Adipose tissue (tissue), 3 donors: ENCODE results near the gene DDX52. TPM values are rescaled to one million over a fixed set of nuclear protein-coding genes. Genes with fewer than 3 reads are reported as not detected.

Source experiments
- H3K27ac ChIP-seq: one replicate; pipeline ENCODE4 v1.5.1; 2013; ENCODE audit warnings: low read depth, low read length
- WGBS, 3 donors: extraction: QIAGEN DNeasy Blood & Tissue Kit; methylation state at CpG; one replicate each; pipeline ENCODE4 v1.1.7; 2013; 5-methylcytosine and 5-hydroxymethylcytosine counted together
- polyA plus RNA-seq, 3 donors: library from polyadenylated mRNA; stranded (reverse); fragments of 200-250 nt; gene quantifications; one replicate each; pipeline ENCODE4 v1.2.3, GENCODE V29; 2013
- donor health status: healthy with polysubstance abuse.
- donor health status: Bipolar disorder and iron deficiency.
- donor health status: healthy.

The DDX52 gene
- polyA plus RNA-seq, 3 donors, result 4.6 to 7.9 (median 6.4) TPM

DNA sequence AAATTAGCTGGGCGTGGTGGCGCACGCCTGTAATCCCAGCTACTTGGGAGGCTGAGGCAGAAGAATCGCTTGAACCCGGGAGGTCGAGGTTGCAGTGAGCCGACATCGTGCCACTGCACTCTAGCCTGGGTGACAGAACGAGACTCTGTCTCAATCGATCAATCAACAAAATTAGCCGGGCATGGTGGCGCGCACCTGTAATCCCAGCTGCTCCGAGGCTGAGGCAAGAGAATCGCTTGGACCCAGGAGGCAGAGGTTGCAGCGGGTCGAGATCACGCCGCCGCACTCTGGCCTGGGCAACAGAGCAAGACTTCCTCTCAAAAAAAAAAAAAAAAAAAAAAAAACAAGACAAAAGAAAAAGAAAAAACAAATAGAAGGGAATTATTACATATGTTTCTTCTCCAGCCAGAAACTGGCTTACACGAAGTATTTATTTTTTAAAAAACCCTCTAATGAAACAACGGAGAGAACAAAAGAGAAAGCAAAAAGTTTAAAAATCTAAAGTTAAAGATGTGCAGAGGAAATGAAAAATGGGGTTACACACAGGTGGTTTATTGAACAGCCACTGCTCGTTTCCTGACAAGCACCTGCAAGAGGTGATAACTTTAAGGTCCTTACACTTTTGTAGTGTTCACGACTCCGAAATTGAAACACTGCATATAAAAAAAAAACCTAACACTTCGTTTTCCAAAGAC is 35.5 kb downstream of the DDX52 start:
- 63 to 73% (median 68%) methylated on average over 26 of the region's 26 CpGs for WGBS, 3 donors

GRCh38 chr17:37605813-37606505 is 37.3 kb downstream of the DDX52 start:
- WGBS, 3 donors, result 65 to 88% (median 66%) methylated on average over 7 of the region's 7 CpGs
- H3K27ac ChIP-seq, result no peak overlapping the region

More for the DNA sequence above, 35.5 kb downstream of the DDX52 start:
- no peak overlapping the region for H3K27ac ChIP-seq

- 73 to 81% (median 78%) methylated on average over 4 of the region's 4 CpGs for WGBS, 3 donors
- no peak overlapping the region for H3K27ac ChIP-seq
These were observed 38.2 kb downstream of the DDX52 start for GRCh38 chr17:37605081-37605480.

DNA sequence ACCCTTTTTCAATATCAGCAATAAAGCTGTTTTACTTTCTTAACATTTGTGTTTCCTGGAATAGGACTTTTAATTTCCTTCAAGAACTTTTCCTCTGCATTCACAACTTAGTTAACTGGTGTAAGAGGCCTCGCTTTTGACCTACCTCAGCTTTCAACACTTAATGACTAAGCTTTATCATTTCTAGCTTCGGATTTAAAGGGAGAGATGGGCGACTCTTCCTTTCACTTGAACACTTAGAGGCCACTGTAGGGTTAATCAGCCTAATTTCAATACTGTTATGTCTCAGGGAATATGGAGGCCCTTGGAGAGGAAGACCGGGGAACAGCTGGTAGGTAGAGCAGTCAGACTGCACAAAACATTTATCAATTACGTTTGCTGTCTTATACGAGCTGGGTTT is 38.7 kb downstream of the DDX52 start:
- 77 to 83% (median 83%) methylated on average over 6 of the region's 6 CpGs for WGBS, 3 donors
- H3K27ac ChIP-seq, result no peak overlapping the region

GRCh38 chr17:37598145-37598544 is 45.1 kb downstream of the DDX52 start:
- 91 to 96% (median 91%) methylated on average over 2 of the region's 2 CpGs for WGBS, 3 donors
- H3K27ac ChIP-seq, result no peak overlapping the region

DNA sequence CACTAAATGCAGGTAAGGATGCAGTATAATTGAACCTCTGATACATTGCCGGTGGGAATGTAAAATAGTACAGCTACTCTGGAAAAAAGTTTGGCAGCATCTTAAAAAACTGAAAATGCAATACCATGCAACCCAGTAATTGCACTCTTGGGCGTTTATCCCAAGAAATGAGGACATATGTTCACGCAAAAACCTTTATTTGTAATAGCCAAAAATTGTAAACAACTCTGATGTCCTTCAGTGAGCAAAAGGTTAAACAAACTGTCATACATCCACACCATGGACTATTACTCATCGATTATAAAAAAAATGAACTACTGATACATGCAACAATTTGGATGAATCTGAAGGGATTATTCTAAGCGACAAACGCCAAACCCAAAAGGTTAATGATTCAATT is 51.0 kb downstream of the DDX52 start:
- no peak overlapping the region for H3K27ac ChIP-seq
- WGBS, 3 donors, result 86 to 92% (median 89%) methylated on average over 6 of the region's 6 CpGs

DNA sequence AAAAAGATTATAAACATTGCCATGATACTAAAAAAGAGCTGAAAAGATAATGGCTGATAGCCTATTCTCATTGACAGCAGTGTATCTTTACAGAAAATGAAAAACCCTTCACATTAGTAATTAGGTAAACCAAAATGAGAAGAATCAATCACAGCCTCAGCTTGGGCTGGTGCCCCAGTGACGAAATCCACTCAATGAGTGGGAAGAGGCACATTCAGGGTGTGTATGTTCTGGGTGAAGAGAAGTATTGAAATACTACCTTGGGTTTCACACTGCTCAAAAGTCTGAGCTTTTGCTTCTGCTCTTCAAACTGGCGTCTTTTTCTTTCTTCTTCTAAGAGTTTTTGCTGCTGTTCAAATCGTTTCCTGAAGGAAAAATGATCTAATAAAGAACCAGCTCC is 58.2 kb downstream of the DDX52 start:
- 69 to 94% (median 91%) methylated on average over 3 of the region's 3 CpGs for WGBS, 3 donors

GRCh38 chr17:37576281-37576680 is 67.0 kb downstream of the DDX52 start:
- no peak overlapping the region for H3K27ac ChIP-seq
- 93 to 98% (median 94%) methylated on average over 3 of the region's 3 CpGs for WGBS, 3 donors

More for the DNA sequence above, 58.2 kb downstream of the DDX52 start:
- H3K27ac ChIP-seq, result no peak overlapping the region

- WGBS, 3 donors, result 95 to 98% (median 98%) methylated on average over 2 of the region's 2 CpGs
- H3K27ac ChIP-seq, result no peak overlapping the region
These were observed 68.8 kb downstream of the DDX52 start for GRCh38 chr17:37574427-37574826.

DNA sequence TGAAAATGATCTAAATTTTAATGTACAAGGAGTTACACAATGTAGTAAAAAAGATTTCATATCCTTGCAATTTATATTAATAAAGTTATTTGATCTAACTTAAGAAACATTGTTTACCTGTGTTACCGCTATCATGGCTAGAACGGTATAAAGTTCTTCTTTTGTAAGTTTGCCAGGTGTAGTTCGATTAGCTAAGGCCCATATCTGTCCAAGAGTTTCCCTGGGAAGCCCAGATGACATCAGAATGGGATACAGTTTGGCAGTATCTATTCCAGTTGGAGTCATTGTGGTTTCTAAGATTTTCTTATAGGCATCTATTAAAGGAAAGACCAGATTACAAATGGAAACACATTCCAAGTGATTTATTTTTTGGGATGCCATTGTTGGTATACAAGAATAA is 71.6 kb downstream of the DDX52 start:
- WGBS, 3 donors, result 76 to 88% (median 87%) methylated on average over 3 of the region's 3 CpGs
- no peak overlapping the region for H3K27ac ChIP-seq

GRCh38 chr17:37570527-37571093 is 72.6 kb downstream of the DDX52 start:
- H3K27ac ChIP-seq, result no peak overlapping the region
- 89 to 95% (median 95%) methylated on average over 8 of the region's 8 CpGs for WGBS, 3 donors

- no peak overlapping the region for H3K27ac ChIP-seq
- 94 to 99% (median 95%) methylated on average over 2 of the region's 2 CpGs for WGBS, 3 donors
These were observed 74.7 kb downstream of the DDX52 start for GRCh38 chr17:37568350-37569053.

DNA sequence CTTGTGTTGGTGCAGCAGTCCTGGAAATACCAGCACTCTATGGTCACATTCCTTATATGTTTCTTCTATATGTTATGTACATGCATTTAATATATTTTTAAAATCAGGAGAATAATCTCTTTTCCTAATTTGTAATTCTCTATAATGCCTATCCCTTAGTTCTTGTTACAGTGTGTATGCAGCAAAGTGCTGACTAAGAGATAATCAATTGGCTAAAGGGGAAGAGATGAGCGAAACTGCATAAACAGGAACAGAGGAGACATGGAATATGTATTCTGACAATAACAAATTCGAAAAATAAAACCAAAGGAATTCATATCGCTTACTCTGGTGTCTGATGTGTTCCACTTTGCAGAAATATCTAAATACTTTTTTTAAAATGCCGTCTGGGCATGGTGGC is 75.7 kb downstream of the DDX52 start:
- H3K27ac ChIP-seq, result no peak overlapping the region
- WGBS, 3 donors, result 87 to 91% (median 89%) methylated on average over 4 of the region's 4 CpGs

- H3K27ac ChIP-seq, result no peak overlapping the region
- 72 to 87% (median 84%) methylated on average over 2 of the region's 2 CpGs for WGBS, 3 donors
These were observed 76.1 kb downstream of the DDX52 start for GRCh38 chr17:37567137-37567536.

DNA sequence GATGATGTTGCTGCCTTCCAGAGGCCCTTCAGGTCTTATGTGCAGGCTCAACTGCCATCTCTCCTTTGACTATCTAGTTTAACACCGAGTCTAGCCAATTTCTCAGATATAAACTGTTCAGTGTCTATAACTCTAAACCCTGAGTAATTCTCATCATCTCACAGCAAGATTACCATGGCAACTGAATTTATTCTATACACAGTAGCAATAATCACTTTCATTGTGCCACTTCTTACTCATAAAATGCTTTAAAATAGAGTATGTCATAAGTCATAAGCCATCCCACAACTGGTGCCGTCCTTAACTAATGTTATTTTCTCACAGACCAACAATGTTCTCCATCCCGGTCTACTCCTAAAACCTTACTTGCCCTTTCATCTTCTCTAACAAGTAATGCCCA is 79.0 kb downstream of the DDX52 start:
- H3K27ac ChIP-seq, result no peak overlapping the region
- WGBS, 3 donors, result 96 to 98% (median 97%) methylated on average over 3 of the region's 3 CpGs

DNA sequence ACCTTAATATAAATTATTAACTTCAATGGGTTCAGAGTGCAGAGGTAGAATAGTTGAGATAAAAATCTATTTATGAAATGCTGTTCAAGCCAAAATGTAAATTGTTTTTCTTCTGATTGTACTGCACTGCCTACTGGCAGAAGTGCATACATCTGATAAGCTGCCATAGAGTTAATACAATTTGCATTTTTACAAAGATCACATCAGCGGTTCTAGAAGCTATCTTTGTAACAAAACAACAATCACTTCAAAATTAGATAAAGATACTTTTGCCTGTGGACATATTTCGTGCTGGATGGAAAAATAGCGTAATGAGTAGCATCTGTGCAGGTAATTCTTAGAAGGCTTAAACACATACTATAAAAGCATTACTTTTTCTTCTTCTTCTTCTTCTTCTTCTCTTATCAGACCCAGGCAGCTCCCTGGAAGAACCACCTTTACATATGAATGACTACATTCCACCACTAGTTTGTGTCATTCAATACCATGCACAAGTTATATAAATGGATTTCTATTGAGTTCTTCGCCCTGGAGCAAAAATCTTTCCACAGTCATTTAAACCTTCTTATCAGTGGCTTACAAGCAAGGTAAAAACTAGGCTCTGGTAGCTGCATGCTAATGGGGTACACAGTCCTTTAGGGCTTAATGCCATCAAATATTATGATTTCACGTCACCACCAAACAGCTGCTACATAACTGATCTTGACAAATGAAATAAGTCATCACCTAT is 81.1 kb downstream of the DDX52 start:
- no peak overlapping the region for H3K27ac ChIP-seq
- 83 to 94% (median 91%) methylated on average over 5 of the region's 5 CpGs for WGBS, 3 donors
